Measurements from ENCODE around the gene PRICKLE1.

PRICKLE1 gene

DNA sequence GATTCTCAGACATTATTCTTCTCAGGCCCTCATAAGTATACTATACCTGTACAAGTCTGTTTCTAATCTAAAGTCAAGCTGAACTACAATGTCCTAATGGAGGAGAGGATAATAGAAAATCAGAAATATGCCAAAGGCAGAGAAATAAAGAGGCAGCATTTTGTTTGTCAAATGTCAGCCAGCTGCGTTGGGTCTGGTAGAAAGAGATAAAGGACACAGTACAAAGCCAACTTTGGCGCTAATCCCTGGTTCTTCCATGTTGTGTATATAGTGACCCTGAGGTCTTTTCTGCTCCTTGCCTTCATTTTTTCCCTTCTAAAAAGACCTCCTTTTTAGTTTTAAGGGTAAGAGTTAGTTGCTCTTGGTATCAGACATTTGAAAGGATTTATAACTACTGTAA lies 103.1 kb downstream of the PRICKLE1 start:
- DNase-seq, result no peak

- DNase-seq, result no peak
Measured at GRCh38 chr12:42485823-42486222, 103.7 kb downstream of the PRICKLE1 start.

DNA sequence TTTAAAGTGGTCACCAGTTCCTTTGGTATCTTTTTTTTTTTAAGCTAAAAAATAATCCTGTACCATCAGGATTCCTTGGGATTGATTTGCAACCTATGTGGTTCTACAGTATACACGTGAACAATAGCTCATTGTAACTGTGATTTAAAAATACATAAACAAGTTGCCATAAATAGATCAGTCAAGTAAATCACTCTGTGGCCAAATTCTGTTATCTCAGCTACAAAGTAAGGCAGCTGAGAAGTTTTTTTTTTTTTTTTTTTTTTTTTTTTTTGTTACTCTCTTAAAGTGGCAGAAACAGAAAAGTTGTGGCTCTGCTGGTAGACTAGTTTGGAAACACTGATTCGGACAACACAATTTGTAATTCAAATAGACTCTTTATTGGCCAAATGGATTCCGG lies 104.5 kb downstream of the PRICKLE1 start:
- no peak for DNase-seq

DNA sequence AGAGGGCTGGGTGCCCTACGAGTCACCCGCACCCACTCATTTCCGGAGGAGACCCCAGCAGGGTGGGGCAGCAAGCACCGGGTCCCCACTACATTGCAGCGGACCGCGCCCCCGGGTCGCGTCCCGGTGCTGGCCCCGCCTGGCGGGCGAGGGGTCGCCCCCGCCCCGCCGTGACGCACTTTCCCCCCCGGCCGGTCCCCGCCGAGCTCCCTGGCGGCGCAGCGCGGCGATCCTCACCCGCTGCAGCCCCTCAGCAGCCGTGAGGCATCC lies 106.1 kb downstream of the PRICKLE1 start:
- no peak for DNase-seq

- DNase-seq, result peak; percentile 56
Measured at GRCh38 chr12:42482748-42483520, 106.6 kb downstream of the PRICKLE1 start.

DNA sequence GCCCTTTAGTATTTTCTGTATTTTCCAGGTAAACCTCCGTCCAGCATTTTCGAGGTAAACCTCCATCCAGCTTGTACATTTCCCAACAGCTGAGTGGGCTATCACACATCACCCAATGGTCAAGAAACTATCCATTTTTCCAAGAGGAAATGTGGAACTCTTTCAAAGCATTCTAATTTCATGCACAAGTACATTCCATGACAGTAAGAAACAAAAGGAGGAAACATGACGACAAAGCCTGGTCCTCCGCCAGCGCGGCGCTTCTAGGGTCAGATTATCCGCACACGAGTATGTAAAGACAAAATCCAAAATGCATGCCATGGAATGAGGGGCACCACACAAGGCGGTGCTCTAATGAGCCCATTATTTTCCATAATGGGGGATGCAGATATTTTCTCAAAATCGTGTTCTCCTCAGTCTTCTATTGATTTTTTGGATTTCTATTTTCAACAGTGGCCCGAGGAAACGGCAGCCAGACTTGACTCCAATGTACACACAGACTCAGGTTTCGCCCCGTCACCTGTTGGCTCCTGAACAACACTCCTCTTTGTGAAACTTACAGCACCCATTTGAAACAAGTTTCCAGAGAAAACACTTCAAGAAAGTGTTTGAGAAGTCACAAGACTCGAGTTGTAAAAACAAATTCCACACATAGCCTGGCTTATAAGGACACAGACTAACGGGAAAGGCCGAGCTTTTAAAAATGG lies 107.4 kb downstream of the PRICKLE1 start:
- peak; percentile 23 for DNase-seq

GRCh38 chr12:42481368-42481767 lies 108.2 kb downstream of the PRICKLE1 start:
- no peak for DNase-seq

- no peak for DNase-seq
Measured at GRCh38 chr12:42477941-42478340, 111.6 kb downstream of the PRICKLE1 start.

GRCh38 chr12:42475106-42475505 lies 114.4 kb downstream of the PRICKLE1 start:
- no peak for DNase-seq

GRCh38 chr12:42474391-42474790 lies 115.2 kb downstream of the PRICKLE1 start:
- DNase-seq, result no peak

GRCh38 chr12:42473561-42473960 lies 116.0 kb downstream of the PRICKLE1 start:
- no peak for DNase-seq

DNA sequence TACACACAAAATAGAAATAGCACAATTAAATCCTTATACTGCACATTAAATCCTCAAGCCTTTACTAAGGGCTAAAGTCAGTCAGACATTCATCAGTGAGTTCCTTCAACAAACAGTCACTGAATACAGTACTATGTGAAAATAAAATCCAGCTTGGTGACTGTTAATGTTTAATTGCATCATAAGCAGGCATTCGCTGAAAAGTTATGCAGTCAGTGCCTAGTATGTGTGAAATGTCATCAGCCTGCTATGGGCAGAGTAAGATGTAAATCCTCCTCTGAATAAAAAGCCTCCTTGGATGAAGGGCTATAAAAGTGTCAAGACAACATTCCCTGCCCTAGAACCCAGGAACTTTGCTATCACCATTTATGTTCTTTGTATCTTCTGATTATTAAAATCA lies 116.4 kb downstream of the PRICKLE1 start:
- DNase-seq, result no peak

- DNase-seq, result no peak
Measured at GRCh38 chr12:42472376-42472775, 117.2 kb downstream of the PRICKLE1 start.

GRCh38 chr12:42469355-42470175 lies 120.0 kb downstream of the PRICKLE1 start:
- no peak for DNase-seq

DNA sequence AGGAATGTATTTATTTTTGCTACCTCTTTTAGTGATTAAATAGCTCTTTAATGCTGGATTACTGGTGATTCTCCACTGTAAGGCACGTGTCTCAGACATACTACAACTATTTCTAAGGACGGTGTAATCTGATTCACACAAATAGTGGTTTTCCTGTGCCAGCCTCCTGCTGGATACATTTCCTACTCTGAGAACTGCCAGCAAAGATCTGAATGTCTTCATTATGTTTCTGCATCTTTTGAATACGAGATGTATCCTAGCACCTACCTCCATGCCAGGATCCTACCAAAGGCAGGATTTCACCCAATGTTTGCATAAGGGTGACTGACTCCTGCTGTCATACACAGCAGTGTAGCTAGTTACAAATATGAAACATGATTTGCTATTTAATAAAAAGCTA lies 120.6 kb downstream of the PRICKLE1 start:
- DNase-seq, result no peak

DNA sequence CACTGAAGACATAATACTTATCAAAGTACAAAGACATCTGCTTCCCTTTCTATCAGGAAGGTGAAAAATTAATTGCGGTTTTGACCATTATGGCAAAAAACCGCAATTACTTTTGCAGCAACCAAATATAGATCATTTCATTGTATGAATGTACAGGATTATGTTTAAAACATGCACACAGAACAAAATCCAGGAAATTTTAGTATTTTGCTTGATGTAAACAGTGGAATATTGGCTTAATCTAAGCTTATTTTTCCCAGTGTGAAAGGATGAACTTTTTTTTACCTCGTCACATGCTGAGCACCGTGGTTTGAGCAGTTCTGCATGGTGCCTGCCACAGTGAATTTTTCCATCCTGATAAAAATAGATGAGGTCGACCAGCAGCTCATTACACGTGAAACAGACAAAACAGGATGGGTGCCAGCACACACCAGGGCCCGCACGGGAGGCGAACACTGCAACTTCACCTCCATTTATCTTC lies 121.2 kb downstream of the PRICKLE1 start:
- DNase-seq, result no peak

- DNase-seq, result no peak
Measured at GRCh38 chr12:42463671-42464070, 125.9 kb downstream of the PRICKLE1 start.

DNA sequence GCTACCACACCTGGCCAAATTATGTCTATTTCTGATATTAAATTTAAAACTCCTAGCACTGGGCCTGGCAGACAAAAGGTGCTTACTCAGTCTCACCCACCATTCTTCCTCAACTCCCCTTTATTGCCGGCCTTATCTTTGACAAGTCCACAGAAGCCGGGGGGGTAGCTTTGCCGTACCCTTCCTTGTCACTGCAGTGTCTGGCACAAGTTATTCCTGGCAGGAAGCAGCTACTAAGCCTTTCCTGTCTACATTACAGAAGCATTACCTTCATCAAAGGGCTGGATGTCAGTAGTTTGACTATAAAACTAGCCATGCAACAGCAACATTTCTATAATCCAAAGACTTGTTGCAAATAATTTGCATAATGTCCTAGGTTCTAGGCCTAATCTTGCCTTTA lies 127.1 kb downstream of the PRICKLE1 start:
- no peak for DNase-seq

DNA sequence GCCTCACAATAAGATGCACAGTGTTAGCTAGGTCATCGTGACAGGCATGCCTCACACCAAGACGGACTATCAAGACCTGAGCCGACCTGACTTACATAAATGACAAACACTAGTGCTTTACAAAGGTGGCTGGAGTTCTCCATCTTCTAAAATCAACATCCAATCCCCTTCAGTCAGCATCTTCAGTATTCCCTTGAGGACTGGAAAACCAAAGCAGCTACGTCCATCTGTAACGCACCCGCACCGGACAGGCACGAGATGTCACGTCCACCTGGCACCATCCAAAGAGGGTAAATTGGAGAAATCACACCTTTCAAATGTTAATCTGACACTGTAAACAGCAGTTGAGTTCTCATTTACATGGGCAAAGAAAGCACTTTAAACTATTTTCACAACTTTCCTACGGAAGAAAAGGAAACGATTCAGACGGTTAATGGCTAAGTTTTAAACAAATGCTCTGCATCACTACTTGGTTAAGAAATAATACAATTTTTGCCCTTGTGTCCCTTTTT lies 130.2 kb downstream of the PRICKLE1 start:
- no peak for DNase-seq

DNA sequence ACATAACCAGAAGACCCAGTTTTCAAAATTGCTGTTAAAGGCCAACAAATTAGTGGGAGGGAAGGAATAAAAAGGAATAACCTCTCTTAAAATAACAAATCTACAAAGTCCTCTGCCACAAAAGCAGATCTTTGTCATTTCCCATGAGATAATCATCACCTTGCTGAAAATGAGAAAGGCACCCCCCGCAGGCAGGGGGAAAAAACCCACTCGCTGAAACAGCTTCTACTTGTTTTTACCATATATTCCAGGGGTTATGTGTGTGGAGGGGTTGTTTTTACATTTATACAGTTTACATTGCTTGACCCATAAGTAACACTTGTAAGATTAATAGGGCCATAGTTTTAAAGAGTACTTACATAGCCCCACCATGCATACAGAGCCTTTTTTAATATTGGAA lies 131.0 kb downstream of the PRICKLE1 start:
- DNase-seq, result no peak

- DNase-seq, result no peak
Measured at GRCh38 chr12:42450248-42450647, 139.3 kb downstream of the PRICKLE1 start.

DNA sequence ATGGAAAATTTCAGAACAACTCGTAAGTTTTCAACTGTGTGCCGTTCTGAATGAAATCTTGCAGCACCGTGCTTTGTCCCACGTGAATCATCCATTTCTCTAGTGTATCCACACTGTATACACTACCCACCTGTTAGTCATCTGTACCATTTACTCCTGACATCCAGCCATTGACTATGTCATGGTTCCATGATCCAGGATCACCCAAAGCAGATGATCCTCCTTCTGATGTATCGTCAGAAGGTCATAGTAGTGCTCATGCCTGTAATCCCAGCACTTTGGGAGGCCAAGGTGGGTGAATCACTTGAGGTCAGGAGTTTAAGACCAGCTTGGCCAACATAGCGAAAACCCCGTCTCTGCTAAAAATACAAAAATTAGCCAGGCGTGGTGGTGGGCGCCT lies 140.7 kb downstream of the PRICKLE1 start:
- no peak for DNase-seq

GRCh38 chr12:42447371-42447786 lies 142.2 kb downstream of the PRICKLE1 start:
- no peak for DNase-seq

DNA sequence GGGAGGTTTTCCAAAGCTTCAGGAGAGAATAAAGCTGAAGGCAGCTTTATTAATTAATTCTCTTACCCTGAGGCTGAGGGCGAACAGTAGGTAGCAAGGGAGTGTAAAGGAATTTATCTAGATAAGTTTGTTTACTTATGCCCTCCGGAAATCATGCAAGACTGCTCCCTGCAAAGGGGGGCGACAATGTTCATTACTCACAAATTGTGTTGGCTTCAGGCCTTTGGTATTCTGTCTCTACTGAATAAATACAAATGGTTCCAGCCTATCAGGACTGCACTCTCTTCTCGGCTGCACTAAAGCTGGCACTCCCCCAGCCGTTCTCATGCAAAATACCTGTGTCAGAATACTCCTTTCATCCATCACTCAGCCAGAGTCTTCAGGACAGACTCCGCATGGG lies 142.8 kb downstream of the PRICKLE1 start:
- no peak for DNase-seq

Measured in NCI-H1105 treated with DMSO at 0.1 percent for 48 hours (cell line).